ENCODE measurements around the gene ZNF561. TPM values are rescaled to one million over a fixed set of nuclear protein-coding genes. Genes with fewer than 3 reads are reported as not detected.

ZNF561 gene
- total RNA-seq, 4 donors from 2014 or later = 31.3 to 52.1 (median 40.8) TPM

DNA sequence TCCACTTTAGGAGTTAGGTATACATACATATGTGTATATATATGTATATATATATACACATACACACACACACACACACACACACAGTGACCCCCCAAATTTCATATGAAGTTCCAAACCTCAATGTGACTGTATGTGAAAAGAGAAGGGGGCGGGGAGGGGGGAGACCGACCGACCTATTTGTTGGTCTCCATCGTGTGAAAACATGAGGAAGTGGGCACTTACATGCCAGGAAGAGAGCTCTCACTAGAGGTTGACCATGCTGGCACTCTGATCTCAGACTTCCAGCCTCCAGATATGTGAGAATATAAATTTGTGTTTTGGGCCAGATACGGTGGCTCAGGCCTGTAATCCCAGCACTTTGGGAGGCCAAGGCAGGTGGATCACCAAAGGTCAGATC lies 29.3 kb upstream of the ZNF561 start:
- Histone ChIP-seq H3K27ac (no peak overlapping the region), H3K4me1 (no peaks in the 10 kb centered on the region), H3K27me3 (no peaks in the 10 kb centered on the region), H3K9me3 (peaks cover 0 to 82% (median 38%) of the 10 kb centered on the region in 3 donors), H3K36me3 (peaks cover 33 to 98% (median 38%) of the 10 kb centered on the region in 3 donors), H3K4me3 (no peak overlapping the region)
- intact Hi-C loops (cut with DNase I) = no loop called here
- 90% methylated on average over 5 of the region's 5 CpGs; no CpG with 5 or more reads in 1 of the 2 donors for WGBS, 2 donors
- no peak for TF ChIP-seq CTCF (IDR thresholded peaks at IDR 0.05)
- TF ChIP-seq POLR2A (IDR thresholded peaks at IDR 0.05) = no peak
- no peak for DNase-seq

DNA sequence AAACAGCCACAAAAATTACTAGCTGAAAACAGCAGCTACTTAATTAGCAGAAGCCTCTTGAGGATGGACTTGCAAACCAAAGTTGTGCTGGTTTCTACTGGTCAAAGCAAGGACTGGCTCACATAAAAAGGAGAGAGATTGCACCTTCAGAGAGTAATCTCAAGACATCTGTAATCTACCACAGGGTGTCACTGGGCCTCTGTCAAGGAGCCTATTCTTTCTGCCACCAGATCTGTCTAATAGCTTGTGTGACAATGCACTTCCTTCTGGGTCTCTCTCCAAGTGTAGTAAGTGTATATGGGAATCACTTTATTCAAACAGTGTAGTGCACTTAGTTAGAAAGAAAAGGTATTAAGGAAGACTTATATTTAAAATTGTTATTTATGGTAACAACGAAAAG lies 24.4 kb upstream of the ZNF561 start:
- DNase-seq = no peak
- Histone ChIP-seq H3K4me1 (no peaks in the 10 kb centered on the region), H3K4me3 (no peak overlapping the region), H3K27ac (no peak overlapping the region), H3K9me3 (peaks cover 0 to 55% (median 7%) of the 10 kb centered on the region in 3 donors), H3K27me3 (no peaks in the 10 kb centered on the region), H3K36me3 (peaks cover 0 to 83% (median 2%) of the 10 kb centered on the region in 3 donors)
- intact Hi-C loops (cut with DNase I) = no loop called here
- TF ChIP-seq CTCF (IDR thresholded peaks at IDR 0.05) = no peak
- no peak for TF ChIP-seq POLR2A (IDR thresholded peaks at IDR 0.05)
- 82% methylated on average over 1 of the region's 1 CpG for WGBS, 2 donors

DNA sequence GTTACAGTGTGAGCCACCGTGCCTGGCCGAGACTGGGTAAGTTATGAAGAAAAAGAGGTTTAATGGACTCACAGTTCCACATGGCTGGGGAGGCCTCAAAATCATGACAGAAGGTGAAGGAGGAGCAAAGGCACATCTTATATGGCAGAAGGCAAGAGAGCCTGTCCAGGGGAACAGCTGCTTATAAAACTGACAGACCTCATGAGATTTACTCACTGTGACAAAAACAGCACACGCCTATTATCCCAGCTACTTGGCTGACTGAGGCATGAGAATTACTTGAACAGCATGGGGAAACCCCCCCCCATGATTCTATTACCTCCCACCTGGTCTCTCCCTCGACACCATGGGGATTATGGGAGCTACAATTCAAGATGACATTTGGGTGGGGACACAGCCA lies 23.4 kb upstream of the ZNF561 start:
- Histone ChIP-seq H3K27ac (no peak overlapping the region), H3K9me3 (peaks cover 0 to 48% (median 7%) of the 10 kb centered on the region in 3 donors), H3K36me3 (peaks cover 0 to 73% (median 0%) of the 10 kb centered on the region in 3 donors), H3K4me1 (no peaks in the 10 kb centered on the region), H3K27me3 (no peaks in the 10 kb centered on the region), H3K4me3 (no peak overlapping the region)
- no peak for DNase-seq
- 87 to 88% methylated on average over 4 of the region's 4 CpGs for WGBS, 2 donors
- intact Hi-C loops (cut with DNase I) = no loop called here
- TF ChIP-seq POLR2A (IDR thresholded peaks at IDR 0.05) (no peak), CTCF (IDR thresholded peaks at IDR 0.05) (no peak)

DNA sequence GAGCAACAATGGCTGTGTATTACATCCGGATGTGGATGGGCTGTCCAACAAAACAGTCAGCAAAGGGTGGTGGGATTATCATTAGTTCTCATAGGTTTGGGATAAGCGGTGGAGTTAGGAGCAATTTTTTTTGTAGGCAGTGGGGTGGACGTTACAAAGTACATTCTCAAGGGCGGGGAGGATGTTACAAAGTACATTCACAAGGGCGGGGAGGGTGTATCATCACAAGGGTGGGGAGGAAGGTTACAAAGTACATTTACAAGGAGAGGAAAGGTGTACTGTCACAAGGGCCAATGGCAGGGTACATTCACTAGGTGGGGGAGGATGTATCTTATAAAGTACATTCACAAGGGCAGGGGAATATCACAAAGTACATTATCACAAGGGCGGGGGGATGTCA lies 20.8 kb upstream of the ZNF561 start:
- H3K27me3 ChIP-seq = no peaks in the 10 kb centered on the region
- no peaks in the 10 kb centered on the region for H3K4me1 ChIP-seq
- H3K4me3 ChIP-seq = no peak overlapping the region
- peaks cover 0 to 23% (median 7%) of the 10 kb centered on the region in 3 donors for H3K9me3 ChIP-seq
- TF ChIP-seq CTCF (IDR thresholded peaks at IDR 0.05) (no peak), POLR2A (IDR thresholded peaks at IDR 0.05) (no peak)
- peaks cover 0 to 56% (median 0%) of the 10 kb centered on the region in 3 donors for H3K36me3 ChIP-seq
- DNase-seq = no peak
- 90 to 96% methylated on average over 6 of the region's 6 CpGs for WGBS, 2 donors
- H3K27ac ChIP-seq = no peak overlapping the region
- intact Hi-C loops (cut with DNase I) = no loop called here

- H3K36me3 ChIP-seq = peaks cover 0 to 56% (median 0%) of the 10 kb centered on the region in 3 donors
Observed at GRCh38 chr19:9640956-9641355, 19.9 kb upstream of the ZNF561 start.

More at GRCh38 chr19:9640956-9641355, 19.9 kb upstream of the ZNF561 start:
- Histone ChIP-seq H3K27me3 (no peaks in the 10 kb centered on the region), H3K27ac (no peak overlapping the region), H3K4me1 (no peaks in the 10 kb centered on the region), H3K9me3 (peaks cover 0 to 30% (median 7%) of the 10 kb centered on the region in 3 donors), H3K4me3 (no peak overlapping the region)
- TF ChIP-seq POLR2A (IDR thresholded peaks at IDR 0.05) (no peak), CTCF (IDR thresholded peaks at IDR 0.05) (no peak)
- intact Hi-C loops (cut with DNase I) = no loop called here
- no peak for DNase-seq
- WGBS, 2 donors = 30 to 33% methylated on average over 1 of the region's 1 CpG

Data from esophagus squamous epithelium (tissue), 5 donors.